Measurements from ENCODE around the gene FERMT3. TPM values are rescaled to one million over a fixed set of nuclear protein-coding genes. Genes with fewer than 3 reads are reported as not detected.

Gene FERMT3
- total and polyA plus RNA-seq, 4 donors = 3.4 to 47.2 (median 9.7) TPM

DNA sequence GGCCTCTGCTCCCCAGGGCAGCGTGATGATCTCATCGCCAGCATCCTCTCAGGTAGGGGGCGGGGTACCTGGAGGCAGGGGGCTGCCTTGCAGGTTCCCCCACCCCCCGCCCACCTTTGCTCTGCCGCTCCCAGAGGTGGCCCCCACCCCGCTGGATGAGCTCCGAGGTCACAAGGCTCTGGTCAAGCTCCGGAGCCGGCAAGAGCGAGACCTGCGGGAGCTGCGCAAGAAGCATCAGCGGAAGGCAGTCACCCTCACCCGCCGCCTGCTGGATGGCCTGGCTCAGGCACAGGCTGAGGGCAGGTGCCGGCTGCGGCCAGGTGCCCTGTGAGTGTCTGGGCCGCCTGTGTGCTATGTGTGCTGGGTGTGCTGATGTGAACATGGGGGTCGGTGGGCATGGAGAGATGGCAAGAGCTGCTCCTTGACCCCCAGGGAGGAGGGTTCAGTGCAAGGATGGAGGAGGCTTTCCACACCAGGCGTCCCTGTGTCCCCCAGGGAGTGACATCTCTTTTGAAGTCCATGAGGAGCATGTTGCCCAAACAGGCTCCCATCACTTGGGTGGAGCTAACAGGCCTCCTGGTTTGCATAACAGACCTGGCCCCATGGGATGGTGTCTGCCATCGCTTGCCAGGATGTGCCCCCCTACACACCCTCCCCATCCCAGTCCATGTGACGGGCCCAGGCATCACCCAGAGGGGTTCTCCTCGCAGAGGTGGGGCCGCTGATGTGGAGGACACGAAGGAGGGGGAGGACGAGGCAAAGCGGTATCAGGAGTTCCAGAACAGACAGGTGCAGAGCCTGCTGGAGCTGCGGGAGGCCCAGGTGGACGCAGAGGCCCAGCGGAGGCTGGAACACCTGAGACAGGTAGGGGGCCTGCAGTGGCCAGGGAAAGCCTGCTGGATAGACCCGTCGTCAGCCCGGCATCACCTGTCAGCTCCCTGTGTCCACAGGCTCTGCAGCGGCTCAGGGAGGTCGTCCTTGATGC, 58.9 kb downstream of the FERMT3 start (continued):
- TF ChIP-seq REST (IDR thresholded peaks at IDR 0.05) (no peak), HNF4A (conservative IDR thresholded peaks at IDR 0.05) (no peak), GABPA (IDR thresholded peaks at IDR 0.05 in 1 of 2, conservative IDR thresholded peaks at IDR 0.05 in 1 of 2) (no peak), YY1 (IDR thresholded peaks at IDR 0.05) (no peak), FOXA1 (IDR thresholded peaks at IDR 0.05) (no peak), FOXA2 (IDR thresholded peaks at IDR 0.05) (no peak), RAD21 (IDR thresholded peaks at IDR 0.05) (no peak), HNF4G (IDR thresholded peaks at IDR 0.05) (no peak), JUND (IDR thresholded peaks at IDR 0.05) (no peak)

DNA sequence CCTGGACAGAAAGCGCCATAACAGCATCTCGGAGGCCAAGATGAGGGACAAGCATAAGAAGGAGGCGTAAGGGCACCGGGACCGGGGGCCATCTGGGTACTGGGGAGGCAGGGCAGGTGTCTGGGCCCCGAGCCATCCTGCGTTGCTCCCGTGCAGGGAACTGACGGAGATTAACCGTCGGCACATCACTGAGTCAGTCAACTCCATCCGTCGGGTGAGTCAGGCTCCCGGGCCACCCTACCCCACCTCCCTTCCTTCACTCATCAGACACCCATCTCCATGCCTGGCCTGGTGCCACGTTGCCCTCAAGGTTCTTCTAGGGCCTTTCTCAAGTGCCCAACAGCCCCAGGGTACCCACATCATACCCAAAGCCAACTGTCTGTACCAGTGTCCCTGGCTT, 59.8 kb downstream of the FERMT3 start:
- no peak overlapping the region for H3K9ac ChIP-seq (ENCODE audit: low read depth in 1 of 2, low read length in 2 of 2)
- H3K27ac ChIP-seq (ENCODE audit: low read depth in 1 of 2, low read length in 2 of 2) = no peak overlapping the region
- 97% methylated on average over 15 of the region's 15 CpGs for WGBS
- H3K36me3 ChIP-seq (ENCODE audit: control insufficient read depth in 4 of 4, insufficient read depth in 3 of 4, low read depth in 1 of 4, low read length in 3 of 4) = peaks cover 0 to 9% (median 3%) of the 10 kb centered on the region in 4 donors
- H3K4me1 ChIP-seq (ENCODE audit: control insufficient read depth in 4 of 4, insufficient read depth in 4 of 4, low read length in 3 of 4) = peaks cover 5 to 17% (median 14%) of the 10 kb centered on the region in 4 donors
- no peaks in the 10 kb centered on the region for H3K27me3 ChIP-seq (ENCODE audit: control insufficient read depth in 4 of 4, insufficient read depth in 4 of 4, low read length in 3 of 4)
- no peak overlapping the region for H3K4me3 ChIP-seq (ENCODE audit: low read depth in 1 of 3, low read length in 3 of 3)
- no peak for DNase-seq (ENCODE audit: low spot score)
- no peaks in the 10 kb centered on the region for H3K9me3 ChIP-seq (ENCODE audit: control insufficient read depth in 4 of 4, low read length in 3 of 4)
- TF ChIP-seq RXRA (IDR thresholded peaks at IDR 0.05) = no peak
- no peak for TF ChIP-seq SP1 (IDR thresholded peaks at IDR 0.05)
- no peak for TF ChIP-seq TAF1 (conservative IDR thresholded peaks at IDR 0.05)
- no peak for TF ChIP-seq YY1 (IDR thresholded peaks at IDR 0.05)
- TF ChIP-seq JUND (IDR thresholded peaks at IDR 0.05) = no peak
- no peak for TF ChIP-seq EGR1 (IDR thresholded peaks at IDR 0.05; ENCODE audit: low read depth in 2 of 2)
- no peak for TF ChIP-seq FOXA1 (IDR thresholded peaks at IDR 0.05)
- TF ChIP-seq REST (IDR thresholded peaks at IDR 0.05) = no peak
- TF ChIP-seq ZBTB33 (IDR thresholded peaks at IDR 0.05) = no peak
- TF ChIP-seq RAD21 (IDR thresholded peaks at IDR 0.05) = no peak
- TF ChIP-seq NR2F2 (IDR thresholded peaks at IDR 0.05) = no peak
